GM19240 (cell line): ENCODE data around the gene RGL2.
"Not testable (repeated sequence)": the region's sequence is repeated elsewhere in the genome, so short reads cannot be mapped to it uniquely, and the experiment has no call there.

ENCODE experiments used
- DNase-seq: peaks from one replicate; pipeline ENCODE4 v3.0.0; 2011; ENCODE audit warnings: low spot score; ENCODE audit not compliant: insufficient read length

Gene RGL2

DNA sequence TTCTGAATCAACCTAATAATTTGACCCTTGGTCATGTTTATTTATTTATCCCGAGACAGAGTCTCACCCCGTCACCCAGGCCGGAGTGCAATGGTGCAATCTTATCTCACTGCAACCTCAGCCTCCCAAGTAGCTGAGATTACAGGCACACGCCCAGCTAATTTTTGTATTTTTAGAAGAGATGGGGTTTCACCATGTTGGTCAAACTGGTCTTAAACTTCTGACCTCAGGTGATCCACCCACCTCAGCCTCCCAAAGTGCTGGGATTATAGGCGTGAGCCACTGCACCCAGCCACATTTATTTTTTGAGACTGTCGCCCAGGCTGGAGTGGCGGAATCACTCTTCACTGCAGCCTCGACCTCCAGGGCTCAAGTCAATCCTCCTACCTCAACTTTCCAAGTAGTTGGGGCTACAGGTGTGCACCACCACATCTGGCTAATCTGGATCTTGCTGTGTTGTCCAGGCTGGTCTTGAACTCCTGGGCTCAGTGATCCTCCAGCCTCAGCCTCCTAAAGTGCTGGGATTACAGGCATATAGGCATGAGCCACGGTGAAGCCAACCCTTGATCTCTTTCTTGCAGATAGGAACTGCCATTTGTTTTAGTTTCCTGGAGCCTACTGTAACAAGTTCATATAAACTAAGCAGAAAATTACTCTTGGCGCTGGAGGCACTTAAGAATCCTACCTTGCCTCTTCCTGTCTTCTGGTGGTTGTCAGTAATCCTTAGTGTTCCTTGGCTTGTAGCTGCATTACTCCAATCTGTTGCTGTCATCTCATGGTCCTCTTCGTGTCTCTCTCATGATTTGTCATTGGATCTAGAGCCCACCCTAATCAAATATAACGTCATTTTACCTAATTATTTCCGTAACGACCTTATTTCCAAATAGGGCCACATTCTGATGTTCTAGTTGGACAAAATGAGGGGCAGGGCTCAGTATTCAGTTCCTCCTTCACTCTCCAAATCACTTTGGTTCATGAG lies 24.5 kb downstream of the RGL2 start:
- no peak for DNase-seq

DNA sequence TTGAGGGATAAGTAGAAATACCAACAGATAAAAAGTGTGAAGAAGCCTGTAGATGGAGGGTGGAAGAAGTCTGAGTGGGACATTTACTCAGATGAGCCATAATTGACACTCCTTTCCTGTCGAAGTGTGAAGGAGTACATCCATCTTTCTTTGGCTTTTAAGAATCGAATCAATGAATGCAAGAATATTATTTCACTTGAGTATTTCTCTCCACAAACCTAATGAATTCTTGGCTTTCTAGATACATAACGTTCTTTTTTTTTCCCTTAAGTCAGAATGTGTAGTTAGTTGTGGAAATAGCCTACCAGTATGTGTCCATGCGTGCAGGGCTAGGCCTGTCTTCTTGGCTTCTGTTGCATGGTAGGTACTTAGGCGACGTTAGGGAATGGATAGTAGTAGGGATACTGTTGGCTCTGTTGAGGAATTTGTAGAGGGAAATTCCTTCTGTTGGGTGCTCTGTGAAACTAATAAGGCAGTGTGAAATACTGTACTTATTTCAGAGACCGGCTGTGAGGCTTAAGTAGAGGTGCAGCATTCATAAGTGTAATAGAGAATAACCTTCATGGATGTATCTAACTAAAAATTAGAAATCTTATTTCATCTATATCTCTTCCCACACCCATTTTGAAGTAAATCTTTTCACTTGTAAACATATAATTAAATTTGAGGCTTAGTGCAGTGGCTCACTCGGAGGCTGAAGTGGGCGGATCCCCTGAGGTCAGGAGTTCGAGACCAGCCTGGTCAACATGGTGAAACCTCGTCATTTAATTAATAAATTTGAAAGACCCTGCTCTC lies 25.4 kb downstream of the RGL2 start:
- DNase-seq = no peak

DNA sequence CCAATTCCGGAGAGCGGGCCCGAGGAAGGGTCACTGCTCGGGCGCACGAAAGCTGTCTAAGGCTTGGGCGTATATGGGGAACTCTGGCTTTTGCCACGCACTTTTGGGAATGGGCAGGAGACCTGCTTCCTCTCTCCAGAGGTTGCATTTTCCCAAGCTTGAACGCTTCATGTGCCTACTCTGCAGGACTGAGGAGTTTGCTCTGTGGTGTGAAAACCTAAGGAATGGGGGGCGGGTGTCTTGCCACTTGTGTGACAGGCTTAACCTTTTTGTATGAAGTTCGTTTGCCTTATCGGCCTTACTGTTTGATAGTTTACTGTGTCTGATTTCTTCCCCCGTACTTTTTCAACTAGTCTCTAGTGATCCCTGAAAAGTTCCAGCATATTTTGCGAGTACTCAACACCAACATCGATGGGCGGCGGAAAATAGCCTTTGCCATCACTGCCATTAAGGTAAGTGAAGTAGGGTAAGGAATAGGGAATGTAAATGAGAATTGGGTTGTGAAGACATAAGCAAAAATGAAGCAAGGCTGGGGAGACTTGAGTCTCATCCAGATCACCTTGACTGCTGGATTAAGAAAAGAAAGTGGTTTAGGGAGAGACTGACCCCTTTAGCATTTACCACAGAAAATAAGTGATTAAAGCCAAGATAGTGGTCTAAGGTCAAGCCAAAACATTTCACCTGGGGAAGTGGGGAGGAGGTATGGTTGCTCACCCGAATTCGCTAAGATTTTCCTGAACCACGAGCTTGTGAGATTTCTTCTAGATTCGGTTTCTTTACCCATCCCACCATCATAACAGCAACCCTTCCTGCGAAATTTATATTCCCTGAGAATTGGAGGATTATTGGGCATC lies 26.2 kb downstream of the RGL2 start:
- DNase-seq = no peak

GRCh38 chr6:33271468-33272274 lies 27.1 kb downstream of the RGL2 start, which contains the start of the genes RPS18 and VPS52:
Gene RPS18, plus strand, starts transcription at chr6:33272075. Its CDS starts 45 bp downstream, at chr6:33272120.
Gene VPS52, minus strand, starts transcription at chr6:33271876. Its CDS starts 201 bp downstream, at chr6:33271675.
- peak; percentile 71 for DNase-seq

DNA sequence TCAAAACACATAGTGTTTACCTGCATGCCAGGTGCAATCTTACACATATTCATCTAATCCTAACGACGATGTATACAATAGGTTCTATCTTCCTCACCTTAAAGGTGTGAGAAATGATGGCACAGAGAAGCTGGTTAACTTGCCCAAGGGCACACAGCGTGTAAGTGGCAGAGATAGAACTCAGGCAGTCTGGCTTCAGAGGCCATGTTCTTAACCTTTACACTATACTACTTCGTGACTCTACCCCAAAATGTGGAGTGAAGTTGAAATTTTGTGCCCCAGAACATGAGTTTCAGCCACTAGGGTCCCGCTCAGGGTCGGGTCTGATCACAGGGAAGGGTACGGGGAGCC lies 27.6 kb downstream of the RGL2 start:
- no peak for DNase-seq

DNA sequence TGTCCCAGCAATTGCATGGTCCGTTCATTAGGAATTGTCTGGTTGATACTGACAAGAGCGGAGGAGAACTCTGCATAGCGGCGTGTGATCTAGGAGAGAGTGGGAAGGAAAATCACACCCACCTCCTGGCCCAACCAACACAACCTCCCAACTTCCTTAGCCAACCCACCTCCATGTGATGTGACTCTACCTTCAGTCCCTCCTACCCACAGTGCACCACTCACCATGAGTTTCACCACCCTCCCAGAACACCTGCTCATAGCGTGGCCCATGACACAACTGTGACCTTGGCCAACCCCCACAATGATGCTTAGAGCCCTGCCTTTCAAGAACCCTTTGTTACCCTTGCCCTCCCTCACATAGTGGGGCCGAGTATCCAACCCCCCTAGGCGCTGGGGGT lies 34.7 kb downstream of the RGL2 start:
- no peak for DNase-seq

DNA sequence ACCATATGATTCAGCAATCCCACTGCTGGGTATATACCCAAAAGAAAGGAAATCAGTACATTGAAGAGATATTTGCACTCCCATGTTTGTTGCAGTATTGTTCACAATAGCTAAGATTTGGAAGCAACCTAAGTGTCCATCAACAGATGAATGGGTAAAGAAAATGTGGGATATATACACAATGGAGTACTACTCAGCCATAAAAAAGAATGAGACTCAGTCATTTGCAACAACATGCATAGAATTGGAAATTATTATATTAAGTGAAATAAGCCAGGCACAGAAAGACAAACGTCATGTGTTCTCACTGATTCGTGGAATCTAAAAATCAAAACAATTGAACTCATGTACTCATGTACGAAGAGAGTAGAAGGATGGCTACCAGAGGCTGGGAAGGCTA lies 36.3 kb downstream of the RGL2 start:
- not testable (repeated sequence) for DNase-seq

GRCh38 chr6:33259032-33259431 lies 39.7 kb downstream of the RGL2 start:
- DNase-seq = no peak

GRCh38 chr6:33254591-33254990 lies 44.2 kb downstream of the RGL2 start:
- no peak for DNase-seq

GRCh38 chr6:33252759-33253158 lies 46.0 kb downstream of the RGL2 start:
- DNase-seq = no peak

DNA sequence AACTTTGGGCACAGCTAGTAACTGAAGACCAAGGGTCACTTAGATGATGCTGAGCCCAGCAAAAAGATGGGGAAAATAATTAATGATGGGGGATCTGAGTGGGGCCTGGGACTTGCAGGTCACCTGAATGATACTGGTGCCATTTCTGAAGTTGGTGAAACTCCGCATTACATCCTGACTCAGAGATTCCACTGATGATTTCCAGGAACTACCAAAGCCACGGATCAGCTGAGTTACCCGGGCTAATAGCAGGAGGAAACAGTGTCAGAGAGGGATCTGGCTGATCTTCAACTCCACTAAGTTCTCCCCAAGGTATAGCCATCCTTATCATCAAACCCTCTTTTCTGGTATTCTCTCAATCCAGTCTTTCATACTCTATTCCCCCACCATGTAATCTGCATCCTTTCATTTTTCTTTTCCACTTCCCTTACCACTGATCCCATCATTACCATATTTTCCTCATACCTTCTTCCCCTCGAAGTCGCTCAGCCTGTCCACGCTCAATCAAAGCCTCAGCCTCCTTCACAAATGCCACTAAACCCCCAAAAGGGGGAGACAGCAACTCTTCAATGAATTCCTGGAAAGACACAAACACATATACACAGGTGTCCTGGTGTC lies 47.2 kb downstream of the RGL2 start:
- no peak for DNase-seq

- DNase-seq = no peak
Measured at GRCh38 chr6:33250731-33251130, 48.0 kb downstream of the RGL2 start.

DNA sequence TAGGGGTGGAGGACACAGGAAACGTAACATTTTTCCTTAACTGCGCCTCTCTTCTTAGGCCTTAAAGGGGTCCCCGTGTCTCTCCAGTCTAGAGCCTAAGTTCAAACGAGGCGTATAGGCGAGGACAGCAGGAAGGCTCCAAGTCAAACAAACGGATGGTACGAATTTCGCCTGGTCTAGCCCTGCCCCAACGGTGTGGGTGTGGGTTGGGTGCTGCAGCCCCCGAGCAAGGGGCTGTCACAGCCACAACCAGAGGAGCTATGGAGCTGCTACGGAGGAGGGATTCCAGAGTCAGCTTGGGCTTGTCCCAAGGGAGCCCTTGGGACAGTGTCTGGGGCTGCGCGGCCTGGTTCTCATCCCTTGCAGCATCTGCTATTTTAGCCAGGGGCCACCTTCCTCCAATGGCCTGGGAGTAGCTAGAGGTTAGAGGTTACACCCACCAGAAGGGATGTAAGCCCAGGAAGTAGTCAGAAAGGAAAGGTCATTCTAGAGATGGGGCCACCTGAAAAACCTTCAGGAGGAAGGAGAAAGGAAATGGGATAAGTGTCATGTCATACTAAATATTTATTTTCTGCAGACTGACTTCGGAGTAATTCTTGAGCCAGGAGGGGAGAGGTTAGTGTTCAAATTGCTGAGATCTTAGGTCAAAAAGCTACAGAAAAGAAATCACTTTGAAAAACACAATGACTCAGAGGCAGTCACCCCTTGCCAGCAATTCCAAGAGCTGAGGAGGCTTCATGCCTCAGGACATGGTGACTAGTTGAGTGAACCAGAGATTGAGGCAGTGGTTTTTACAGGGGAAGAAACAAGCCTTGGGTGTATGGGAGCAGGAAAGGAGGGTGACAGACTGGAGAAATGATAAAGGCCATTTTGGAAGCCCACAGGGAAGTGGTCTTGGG lies 48.8 kb downstream of the RGL2 start:
- no peak for DNase-seq

GRCh38 chr6:33248932-33249731 lies 49.6 kb downstream of the RGL2 start:
- peak; percentile 65 for DNase-seq

DNA sequence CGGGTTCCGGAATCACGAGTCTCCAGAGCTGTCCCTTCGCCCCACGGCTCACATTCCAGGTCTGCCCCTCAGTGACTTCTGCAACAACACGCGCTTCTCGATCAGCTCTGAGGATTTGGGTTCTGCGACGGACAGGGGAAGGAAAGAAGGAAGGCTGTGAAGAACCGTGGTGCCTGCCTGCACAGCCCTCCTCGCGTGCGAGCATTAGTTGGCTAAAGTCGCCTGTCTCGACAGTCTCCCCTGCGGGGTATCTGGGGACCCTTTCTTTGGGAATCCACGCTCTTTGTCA lies 50.2 kb downstream of the RGL2 start:
- DNase-seq = no peak

GRCh38 chr6:33247977-33248642 lies 50.6 kb downstream of the RGL2 start:
- peak; percentile 49 for DNase-seq

DNA sequence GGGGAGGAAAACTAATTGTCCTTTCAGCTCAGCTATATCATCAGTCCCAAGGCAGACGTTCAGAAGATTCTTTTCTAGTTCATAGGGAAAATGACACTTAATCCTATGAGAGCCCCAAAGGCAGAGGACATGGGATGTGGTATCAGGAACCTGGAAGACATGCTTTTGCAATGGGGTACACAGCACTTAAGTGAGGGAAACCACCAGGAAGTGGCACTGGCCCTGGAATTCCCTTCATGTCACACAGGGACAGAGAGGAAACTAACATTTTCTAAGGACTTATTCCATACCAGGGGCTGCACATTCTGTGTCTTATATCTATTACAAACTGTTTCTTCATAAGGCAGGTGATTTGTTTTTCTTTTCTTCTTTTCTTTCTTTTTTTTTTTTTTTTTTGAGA lies 55.3 kb downstream of the RGL2 start:
- no peak for DNase-seq

GRCh38 chr6:33241968-33242367 lies 56.8 kb downstream of the RGL2 start:
- no peak for DNase-seq
